Middle frontal gyrus (tissue), 1 donor: Measurements from ENCODE around the gene IFT22.
"Not testable (repeated sequence)": the region's sequence is repeated elsewhere in the genome, so short reads cannot be mapped to it uniquely, and the experiment has no call there.

Experiments used
- DNase-seq: peaks from one replicate; pipeline ENCODE4 v3.0.0-alpha.2; 2015; ENCODE audit warnings: low spot score; ENCODE audit errors: extremely low spot score

Gene IFT22

GRCh38 chr7:101315336-101315735 is 6.3 kb downstream of the IFT22 start:
- DNase-seq, result peak; percentile 11

DNA sequence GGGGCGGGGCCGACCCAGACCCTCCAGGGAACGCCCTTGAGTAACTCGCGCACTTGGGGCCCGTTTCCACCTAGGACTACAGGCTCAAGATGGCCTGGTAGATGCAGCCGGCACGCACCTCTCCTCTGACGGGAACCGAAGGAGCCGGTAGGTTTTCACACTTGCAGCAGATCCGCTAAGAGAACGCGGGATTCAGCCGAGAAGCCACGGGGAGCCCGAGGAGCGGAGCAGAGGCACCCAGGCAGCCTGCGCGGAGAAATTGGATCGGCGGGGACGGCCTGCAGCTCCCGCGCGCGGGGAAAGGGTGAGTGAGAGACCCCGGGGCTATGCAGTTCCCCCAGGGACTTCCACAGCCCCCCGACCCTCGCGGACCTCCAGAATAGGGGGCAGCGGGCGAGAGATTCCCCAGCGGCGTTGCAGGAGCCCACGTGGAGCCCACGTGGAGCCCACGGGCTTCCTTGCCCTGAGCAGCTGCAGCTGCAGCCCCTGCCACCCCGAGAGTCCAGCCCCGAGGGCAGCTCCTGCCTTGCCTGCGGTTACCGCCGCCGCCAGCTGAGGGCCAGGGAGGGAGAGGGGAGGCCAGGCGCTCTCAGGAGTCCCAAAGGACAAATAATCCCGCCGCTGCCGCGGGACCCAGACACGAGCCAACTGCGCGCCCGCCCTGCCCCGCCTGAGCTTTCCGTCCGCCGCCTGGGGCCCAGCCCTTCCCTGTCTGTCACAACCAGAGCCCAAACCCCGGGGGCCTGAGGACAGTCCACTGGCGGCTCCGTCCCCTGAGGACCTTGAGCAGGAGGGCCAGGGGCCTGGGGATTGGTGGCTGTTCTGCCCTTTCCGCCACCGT is 13.1 kb downstream of the IFT22 start:
- no peak for DNase-seq

DNA sequence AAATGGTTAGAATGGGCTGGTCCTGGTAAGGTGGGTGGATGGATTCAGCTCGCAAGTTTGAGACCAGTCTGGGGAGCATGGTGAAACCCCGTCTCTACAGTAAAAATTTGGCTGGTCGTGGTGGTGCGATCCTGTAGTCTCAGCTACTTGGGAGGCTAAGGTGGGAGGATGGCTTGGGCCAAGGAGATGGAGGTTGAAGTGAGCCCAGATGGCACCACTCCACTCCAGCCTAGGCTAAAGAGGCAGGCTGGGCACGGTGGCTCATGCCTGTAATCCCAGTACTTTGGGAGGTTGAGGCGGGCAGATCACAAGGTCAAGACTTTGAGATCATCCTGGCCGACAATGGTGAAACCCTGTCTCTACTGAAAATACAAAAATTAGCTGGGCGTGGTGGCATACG is 15.3 kb downstream of the IFT22 start:
- DNase-seq, result no peak

- no peak for DNase-seq
Observed at GRCh38 chr7:101303102-101303701, 18.4 kb downstream of the IFT22 start.

GRCh38 chr7:101302641-101303101 is 18.9 kb downstream of the IFT22 start:
- DNase-seq, result no peak

GRCh38 chr7:101300465-101301376 is 20.9 kb downstream of the IFT22 start:
- DNase-seq, result no peak

DNA sequence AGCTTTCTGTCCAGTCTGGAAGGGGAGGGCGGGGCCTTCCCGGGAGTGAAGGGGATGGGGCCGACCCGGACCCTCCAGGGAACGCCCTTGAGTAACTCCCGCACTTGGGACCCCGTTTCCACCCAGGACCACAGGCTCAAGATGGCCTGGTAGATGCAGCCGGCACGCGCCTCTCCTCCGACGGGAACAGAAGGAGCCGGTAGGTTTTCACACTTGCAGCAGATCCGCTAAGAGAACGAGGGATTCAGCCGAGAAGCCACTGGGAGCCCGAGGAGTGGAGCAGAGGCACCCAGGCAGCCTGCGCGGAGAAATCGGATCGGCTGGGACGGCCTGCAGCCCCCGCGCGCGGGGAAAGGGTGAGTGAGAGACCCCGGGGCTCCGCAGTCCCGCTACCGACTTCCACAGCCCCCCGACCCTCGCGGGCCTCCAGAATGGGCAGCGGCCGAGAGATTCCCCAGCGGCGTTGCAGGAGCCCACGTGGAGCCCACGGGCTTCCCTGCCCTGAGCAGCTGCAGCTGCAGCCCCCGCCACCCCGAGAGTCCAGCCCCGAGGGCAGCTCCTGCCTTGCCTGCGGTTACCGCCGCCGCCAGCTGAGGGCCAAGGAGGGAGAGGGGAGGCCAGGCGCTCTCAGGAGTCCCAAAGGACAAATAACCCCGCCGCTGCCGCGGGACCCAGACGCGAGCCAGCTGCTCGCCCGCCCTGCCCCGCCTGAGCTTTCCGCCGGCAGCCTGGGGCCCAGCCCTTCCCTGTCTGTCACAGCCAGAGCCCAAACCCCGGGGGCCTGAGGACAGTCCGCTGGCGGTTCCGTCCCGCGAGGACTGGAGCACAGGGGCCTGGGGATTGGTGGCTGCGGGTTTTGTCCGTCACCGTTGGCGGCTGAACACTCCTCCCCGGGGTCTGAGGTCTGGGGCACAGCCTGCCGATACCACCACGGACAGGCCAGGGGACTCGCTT is 21.8 kb downstream of the IFT22 start:
- DNase-seq, result no peak

- DNase-seq, result no peak
Observed at GRCh38 chr7:101294832-101295121, 26.8 kb downstream of the IFT22 start.

DNA sequence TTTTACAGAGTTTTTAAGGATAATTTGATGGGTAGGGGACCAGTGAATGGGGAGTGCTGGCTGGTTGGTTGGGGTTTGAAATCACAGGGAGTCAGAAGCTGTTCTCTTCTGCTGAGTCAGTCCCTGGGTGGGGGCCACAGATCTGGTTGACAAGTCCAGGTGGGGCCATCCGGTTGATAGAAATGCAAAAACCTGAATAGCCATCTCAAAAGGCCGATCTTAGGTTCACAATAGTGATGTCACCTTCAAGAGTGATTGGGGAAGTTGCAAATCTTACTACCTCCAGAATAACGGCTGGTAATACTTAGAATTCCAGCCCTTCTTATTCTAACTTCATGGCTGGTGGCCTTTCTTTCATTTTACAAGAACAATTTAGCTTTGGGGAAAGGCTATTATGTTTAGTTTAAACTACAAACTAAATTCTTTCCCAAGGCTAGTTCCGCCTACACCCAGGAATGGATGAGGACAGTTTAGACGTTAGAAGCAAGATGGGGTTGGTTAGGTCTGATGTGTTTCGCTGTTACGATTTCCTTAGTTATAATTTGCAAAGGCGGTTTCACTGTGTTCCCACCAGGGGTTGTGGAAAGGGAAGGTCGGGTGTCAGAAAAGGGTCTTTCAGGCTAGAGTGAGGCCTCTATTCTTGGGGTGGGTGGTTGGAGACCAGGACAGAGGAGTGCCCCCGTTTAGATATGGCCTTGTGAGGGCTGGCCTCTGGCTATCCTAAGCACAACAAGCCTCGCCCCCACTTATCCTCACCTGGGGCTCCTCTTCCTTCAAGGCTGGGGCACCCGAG is 27.4 kb downstream of the IFT22 start:
- DNase-seq, result no peak

DNA sequence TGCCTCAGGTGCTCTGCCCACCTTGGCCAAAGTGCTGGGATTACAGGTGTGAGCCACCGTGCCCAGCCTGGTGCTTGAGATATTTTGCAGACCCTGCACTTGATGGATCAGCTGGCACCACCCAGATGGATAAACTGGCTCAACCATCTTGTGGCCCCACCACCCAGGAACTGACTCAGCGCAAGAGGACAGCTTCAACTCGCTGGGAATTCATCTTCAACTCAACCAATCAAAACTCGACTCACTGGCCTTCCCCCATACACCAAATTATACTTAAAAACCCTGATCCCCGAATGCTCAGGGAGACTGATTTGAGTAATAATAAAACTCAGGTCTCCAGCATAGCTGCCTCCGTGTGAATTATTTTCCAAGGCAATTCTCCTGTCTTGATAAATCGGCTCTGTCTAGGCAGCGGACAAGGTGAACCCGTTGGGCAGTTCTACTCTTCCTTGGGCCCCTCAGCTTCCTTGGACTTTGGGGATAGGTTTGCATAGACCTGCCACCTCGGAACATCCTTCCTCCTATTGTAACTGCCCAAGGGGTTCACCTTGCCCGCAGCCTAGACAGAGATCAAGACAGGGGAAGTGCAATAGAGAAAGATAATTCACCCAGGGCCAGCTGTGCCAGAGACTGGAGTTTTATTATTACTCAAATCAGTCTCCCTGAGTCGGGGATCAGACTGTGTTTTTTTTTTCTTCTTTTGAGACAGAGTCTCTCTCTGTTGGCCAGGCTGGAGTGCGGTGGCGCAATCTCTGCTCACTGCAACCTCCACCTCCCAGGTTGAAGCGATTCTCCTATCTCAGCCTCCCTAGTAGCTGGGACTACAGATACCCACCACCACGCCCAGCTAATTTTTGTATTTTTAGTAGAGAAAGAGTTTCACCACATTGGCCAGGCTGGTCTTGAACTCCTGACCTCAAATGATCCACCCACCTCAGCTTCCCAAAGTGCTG is 28.3 kb downstream of the IFT22 start:
- not testable (repeated sequence) for DNase-seq

- not testable (repeated sequence) for DNase-seq
Observed at GRCh38 chr7:101292566-101292965, 29.0 kb downstream of the IFT22 start.

GRCh38 chr7:101290186-101291037 is 31.2 kb downstream of the IFT22 start:
- not testable (repeated sequence) for DNase-seq

DNA sequence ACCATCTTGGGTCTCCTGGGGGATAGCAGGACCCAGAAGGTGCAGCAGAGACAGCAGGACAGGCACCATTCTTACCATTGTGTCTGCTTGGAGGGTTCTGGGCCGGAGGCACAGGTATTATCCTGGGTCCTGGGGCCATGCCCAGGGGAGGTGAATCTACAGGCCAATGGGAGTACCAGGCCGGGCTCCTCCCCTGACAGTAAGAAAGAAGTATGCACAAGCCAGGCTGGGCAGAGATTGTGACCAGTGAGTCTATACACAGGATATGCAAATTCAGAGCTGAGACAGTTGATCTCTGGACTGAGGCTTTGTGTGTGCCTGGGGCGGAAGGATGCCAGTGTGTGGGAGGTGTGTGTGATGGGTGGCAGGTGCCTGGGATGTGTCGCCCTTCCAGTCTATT is 31.9 kb downstream of the IFT22 start:
- DNase-seq, result not testable (repeated sequence)

DNA sequence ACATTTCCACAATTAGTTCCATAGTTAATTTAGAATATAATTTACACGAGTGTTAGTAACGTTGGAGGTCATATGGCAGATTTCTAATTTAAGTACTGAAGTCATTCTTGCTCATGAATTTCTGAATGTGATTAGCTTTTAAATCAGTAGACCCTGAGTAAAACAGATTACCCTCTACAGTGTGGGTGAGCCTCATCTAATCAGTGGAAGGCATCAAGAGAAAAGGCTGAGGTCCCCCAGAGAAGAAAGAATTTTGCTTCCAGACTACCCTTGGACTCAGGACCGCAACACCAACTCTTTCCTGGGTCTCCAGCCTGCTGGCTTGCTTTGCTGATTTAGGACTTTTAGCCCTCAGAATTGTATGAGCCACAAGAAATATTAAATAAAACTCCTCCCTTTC is 33.2 kb downstream of the IFT22 start:
- DNase-seq, result no peak

- no peak for DNase-seq
Observed at GRCh38 chr7:101287032-101287431, 34.6 kb downstream of the IFT22 start.

DNA sequence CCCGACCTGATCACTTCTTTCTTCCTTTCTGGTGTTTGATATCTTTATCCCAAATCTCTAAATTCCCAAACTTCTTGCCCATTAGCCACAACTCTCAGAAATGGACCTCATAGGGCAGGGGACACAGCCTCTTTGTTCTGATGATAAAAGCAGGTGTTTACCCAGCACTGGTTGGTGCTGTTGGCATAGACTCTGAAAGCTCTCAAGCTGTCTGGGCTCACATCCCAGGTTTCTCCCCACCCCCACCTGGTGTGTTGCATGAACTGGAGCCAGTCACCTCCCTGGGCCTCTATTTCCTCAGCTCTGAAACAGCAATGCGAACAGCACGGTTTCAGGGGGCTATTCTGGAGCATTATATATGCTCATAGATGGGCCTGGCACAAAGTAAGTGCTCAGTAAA is 35.7 kb downstream of the IFT22 start:
- not testable (repeated sequence) for DNase-seq

DNA sequence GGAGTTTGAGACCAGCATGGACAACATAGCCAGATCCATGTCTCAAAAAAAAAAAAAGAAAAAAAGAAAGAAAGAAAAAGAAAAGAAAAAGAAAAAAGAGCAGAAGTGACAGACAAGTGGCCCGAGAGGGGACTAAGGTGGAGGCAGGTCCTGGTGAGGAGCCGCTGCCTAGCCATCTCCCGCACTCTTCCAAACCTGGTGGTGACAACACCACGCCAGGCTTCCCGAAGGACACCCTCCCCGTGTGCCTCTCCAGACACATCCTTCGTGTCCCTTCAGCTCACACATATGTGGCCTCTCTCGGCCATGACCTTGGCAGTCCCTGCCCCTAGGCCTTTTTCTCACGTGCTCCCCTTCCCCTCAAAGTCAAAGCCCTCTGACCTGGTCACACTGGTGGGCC is 36.4 kb downstream of the IFT22 start:
- no peak for DNase-seq

DNA sequence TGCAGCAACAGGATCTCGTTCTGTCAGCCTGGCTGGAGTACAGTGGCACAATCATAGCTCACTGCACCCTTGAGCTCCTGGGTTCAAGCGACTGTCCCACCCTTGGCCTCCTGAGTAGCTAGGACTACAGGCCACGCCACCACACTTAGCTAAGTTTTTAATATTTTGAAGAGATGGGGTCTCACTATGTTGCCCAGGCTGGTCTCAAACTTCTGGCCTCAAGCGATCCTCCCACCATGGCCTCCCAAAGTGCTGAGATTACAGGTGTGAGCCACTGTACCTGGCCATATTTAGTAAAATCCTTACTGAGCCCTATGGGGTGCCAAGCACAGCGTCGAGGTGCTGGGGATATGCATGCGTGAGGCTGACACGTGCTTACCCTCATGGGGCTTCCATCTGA is 40.7 kb downstream of the IFT22 start:
- not testable (repeated sequence) for DNase-seq
